Daoy (cell line): ENCODE results near the gene VDAC1. TPM values are rescaled to one million over a fixed set of nuclear protein-coding genes. Genes with fewer than 3 reads are reported as not detected.

Source experiments
- DNase-seq: peaks from one replicate; pipeline ENCODE4 v3.0.0-alpha.2; 2015; ENCODE audit warnings: low read depth
- total RNA-seq: library from RNA; depleted of rRNA; stranded (reverse); fragments of >200 nt; shearing (Covaris generic); gene quantifications from 2 replicates; pipeline ENCODE4 v1.2.3, GENCODE V29; 2014; rRNA removed

Gene VDAC1
- total RNA-seq, 1 experiment from 2014 or later, result 499 TPM

GRCh38 chr5:133926489-133927299 lies 78.1 kb downstream of the VDAC1 start:
- DNase-seq, result no peak

- peak; percentile 50 for DNase-seq
Measured at GRCh38 chr5:133925866-133926488, 78.8 kb downstream of the VDAC1 start.

- DNase-seq, result no peak
Measured at GRCh38 chr5:133925269-133925668, 79.5 kb downstream of the VDAC1 start.

GRCh38 chr5:133924221-133924920 lies 80.4 kb downstream of the VDAC1 start:
- DNase-seq, result no peak

GRCh38 chr5:133921979-133922378 lies 82.8 kb downstream of the VDAC1 start:
- DNase-seq, result no peak

Other genes with a start within 250 kb of the VDAC1 start
- 62.3 and 66.9 TPM in 2 replicates for gene C5orf15, start 36.4 kb downstream of the VDAC1 start, total RNA-seq
- 4.1 and 4.3 TPM in 2 replicates for gene TCF7, start 109.7 kb upstream of the VDAC1 start, total RNA-seq
- 343 and 386 TPM in 2 replicates for gene SKP1, start 172.0 kb upstream of the VDAC1 start, total RNA-seq
- 416 and 424 TPM in 2 replicates for gene PPP2CA, start 221.1 kb upstream of the VDAC1 start, total RNA-seq